ENCODE data around the gene GALNT15. TPM values are rescaled to one million over a fixed set of nuclear protein-coding genes. Genes with fewer than 3 reads are reported as not detected.

GALNT15 gene
- total and polyA plus RNA-seq, 4 donors, result 2.8 to 9.7 (median 7.6) TPM

GRCh38 chr3:16179771-16180736 lies 5.6 kb downstream of the GALNT15 start:
- no peaks in the 10 kb centered on the region for H3K27me3 ChIP-seq (ENCODE audit: control insufficient read depth in 3 of 3, insufficient read depth in 3 of 3, low read length in 2 of 3)
- H3K4me3 ChIP-seq, result no peak overlapping the region

GRCh38 chr3:16180737-16181134 lies 6.3 kb downstream of the GALNT15 start:
- no peak overlapping the region for H3K27ac ChIP-seq (ENCODE audit: low read depth in 1 of 2, low read length in 1 of 2)
- no peaks in the 10 kb centered on the region for H3K36me3 ChIP-seq (ENCODE audit: control insufficient read depth in 4 of 4, insufficient read depth in 4 of 4, low read length in 4 of 4)
- H3K9ac ChIP-seq (ENCODE audit: insufficient read depth in 1 of 2, low read length in 2 of 2), result no peak overlapping the region
- DNase-seq, result no peak
- no peaks in the 10 kb centered on the region for H3K27me3 ChIP-seq (ENCODE audit: control insufficient read depth in 3 of 3, insufficient read depth in 3 of 3, low read length in 2 of 3)
- peaks cover 0 to 9% (median 6%) of the 10 kb centered on the region in 5 donors for H3K4me1 ChIP-seq (ENCODE audit: control insufficient read depth in 5 of 5, insufficient read depth in 5 of 5, low read length in 5 of 5)
- ATAC-seq (ENCODE audit: insufficient read depth, low FRiP score), result no peak
- no peak for TF ChIP-seq CTCF (IDR thresholded peaks at IDR 0.05; ENCODE audit: control extremely low read depth, extremely low read depth)
- no peaks in the 10 kb centered on the region for H3K9me3 ChIP-seq (ENCODE audit: control insufficient read depth in 4 of 4, insufficient read depth in 3 of 4, low read length in 3 of 4)
- WGBS, 2 donors, result 70 to 90% methylated on average over 3 of the region's 3 CpGs
- H3K4me3 ChIP-seq, result no peak overlapping the region

More at GRCh38 chr3:16179771-16180736, 5.6 kb downstream of the GALNT15 start:
- Histone ChIP-seq H3K4me1 (ENCODE audit: control insufficient read depth in 5 of 5, insufficient read depth in 5 of 5, low read length in 5 of 5) (peaks cover 0 to 12% (median 8%) of the 10 kb centered on the region in 5 donors), H3K9ac (ENCODE audit: insufficient read depth in 1 of 2, low read length in 2 of 2) (no peak overlapping the region), H3K27ac (ENCODE audit: low read depth in 1 of 2, low read length in 1 of 2) (no peak overlapping the region), H3K36me3 (ENCODE audit: control insufficient read depth in 4 of 4, insufficient read depth in 4 of 4, low read length in 4 of 4) (no peaks in the 10 kb centered on the region), H3K9me3 (ENCODE audit: control insufficient read depth in 4 of 4, insufficient read depth in 3 of 4, low read length in 3 of 4) (no peaks in the 10 kb centered on the region)
- TF ChIP-seq CTCF (IDR thresholded peaks at IDR 0.05; ENCODE audit: control extremely low read depth, extremely low read depth), result no peak
- no peak for DNase-seq
- WGBS, 2 donors, result 79 to 84% methylated on average over 15 of the region's 15 CpGs
- ATAC-seq (ENCODE audit: insufficient read depth, low FRiP score), result no peak

- ATAC-seq (ENCODE audit: insufficient read depth, low FRiP score) (peak; percentile 64), DNase-seq (peak in 1 of 3 donors; percentile 23)
- no peaks in the 10 kb centered on the region for H3K9me3 ChIP-seq (ENCODE audit: control insufficient read depth in 4 of 4, insufficient read depth in 3 of 4, low read length in 3 of 4)
- no peaks in the 10 kb centered on the region for H3K36me3 ChIP-seq (ENCODE audit: control insufficient read depth in 4 of 4, insufficient read depth in 4 of 4, low read length in 4 of 4)
- H3K4me3 ChIP-seq, result no peak overlapping the region
- no peaks in the 10 kb centered on the region for H3K27me3 ChIP-seq (ENCODE audit: control insufficient read depth in 3 of 3, insufficient read depth in 3 of 3, low read length in 2 of 3)
- no peak overlapping the region for H3K9ac ChIP-seq (ENCODE audit: insufficient read depth in 1 of 2, low read length in 2 of 2)
- 33 to 42% methylated on average over 6 of the region's 6 CpGs for WGBS, 2 donors
- peak overlapping the region in 1 of 2 donors; percentile 4 for H3K27ac ChIP-seq (ENCODE audit: low read depth in 1 of 2, low read length in 1 of 2)
- H3K4me1 ChIP-seq (ENCODE audit: control insufficient read depth in 5 of 5, insufficient read depth in 5 of 5, low read length in 5 of 5), result peaks cover 0 to 9% (median 6%) of the 10 kb centered on the region in 5 donors
- no peak for TF ChIP-seq CTCF (IDR thresholded peaks at IDR 0.05; ENCODE audit: control extremely low read depth, extremely low read depth)
These were observed 6.9 kb downstream of the GALNT15 start for GRCh38 chr3:16181361-16181760.

Data from lung (tissue), 12 donors.